RWPE2 (cell line): ENCODE measurements around the gene DNMT1.
"Not testable (repeated sequence)": the region's sequence is repeated elsewhere in the genome, so short reads cannot be mapped to it uniquely, and the experiment has no call there.

Source experiments
- ATAC-seq: fragments of 200-7000 bp; cut with Tn5 transposase; 3 replicates; pipeline ENCODE4 v1.9.1; 2021; ENCODE audit warnings: low read depth
- DNase-seq: peaks from one replicate; pipeline ENCODE4 v3.0.0-alpha.2; 2020; ENCODE audit warnings: low spot score
- H3K27ac ChIP-seq: fragments of 450-650 bp; 2 replicates; pipeline ENCODE4 v1.5.1; 2017; ENCODE audit warnings: mild to moderate bottlenecking; ENCODE audit not compliant: poor library complexity, severe bottlenecking
- H3K27me3 ChIP-seq: fragments of 250-450 bp; sonication (Bioruptor Pico); 2 replicates; pipeline ENCODE4 v1.5.1; 2021; ENCODE audit warnings: mild to moderate bottlenecking, moderate library complexity; ENCODE audit not compliant: insufficient read depth, poor library complexity, severe bottlenecking
- H3K36me3 ChIP-seq: fragments of 250-450 bp; sonication (Bioruptor Pico); 2 replicates; pipeline ENCODE4 v1.5.1; 2020; ENCODE audit warnings: low read depth, mild to moderate bottlenecking, moderate library complexity
- H3K4me1 ChIP-seq: fragments of 250-450 bp; sonication (Bioruptor Pico); 2 replicates; pipeline ENCODE4 v1.5.1; 2021; ENCODE audit warnings: mild to moderate bottlenecking, moderate library complexity; ENCODE audit not compliant: insufficient read depth, poor library complexity, severe bottlenecking
- H3K4me3 ChIP-seq: fragments of 250-450 bp; sonication (Bioruptor Pico); 2 replicates; pipeline ENCODE4 v1.5.1; 2021; ENCODE audit warnings: mild to moderate bottlenecking, moderate library complexity; ENCODE audit not compliant: severe bottlenecking
- H3K9me3 ChIP-seq: fragments of 250-450 bp; sonication (Bioruptor Pico); 2 replicates; pipeline ENCODE4 v1.5.1; 2021; ENCODE audit warnings: mild to moderate bottlenecking, moderate library complexity; ENCODE audit not compliant: severe bottlenecking
- CTCF ChIP-seq: fragments of 450-650 bp; IDR thresholded peaks from one replicate; pipeline ENCODE4 v1.5.1; 2017; ENCODE audit warnings: mild to moderate bottlenecking, moderate library complexity; ENCODE audit not compliant: poor library complexity, severe bottlenecking

The DNMT1 gene

DNA sequence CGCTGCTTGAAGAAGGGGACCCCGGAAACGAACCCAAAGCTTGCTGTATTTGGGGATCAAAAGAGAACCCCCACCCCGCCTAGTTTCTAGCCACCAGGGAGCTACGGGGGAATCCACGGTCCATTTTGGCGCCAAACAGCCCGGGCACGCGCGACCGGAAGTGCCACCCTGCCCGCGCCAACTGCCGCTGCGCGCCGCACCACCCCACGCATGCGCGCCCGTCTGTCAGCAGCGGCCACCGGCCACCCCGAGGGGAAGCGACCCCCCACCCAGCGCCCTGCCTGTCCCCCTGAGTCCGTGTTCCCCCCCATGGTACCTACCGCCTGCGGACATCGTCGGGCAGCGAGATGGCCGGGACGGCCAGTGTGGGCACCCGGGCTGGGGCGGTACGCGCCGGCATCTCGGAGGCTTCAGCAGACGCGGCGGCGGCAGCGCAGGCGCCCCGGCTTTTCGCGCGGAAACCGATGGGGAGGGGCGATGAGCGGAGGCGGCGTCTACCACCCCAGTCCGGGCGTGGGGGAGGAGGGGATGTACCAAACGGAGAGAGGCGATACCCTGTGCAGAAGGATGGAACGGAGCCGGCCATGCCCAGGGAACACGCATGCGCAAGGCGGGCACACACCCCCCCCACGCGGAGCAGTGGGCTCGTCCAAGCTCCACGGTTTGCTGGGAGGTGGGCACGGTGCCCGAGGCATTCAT is at the start of gene DNMT1:
Gene DNMT1, minus strand, starts transcription at position 454 of the 699 bp plus-strand sequence. Its CDS starts 54 bp downstream, at position 400.
- Histone ChIP-seq H3K27ac (peak within 1 kb of the TSS; percentile 91), H3K9me3 (no peaks in the 10 kb centered on the region), H3K4me3 (peak within 1 kb of the TSS; percentile 75), H3K27me3 (no peaks in the 10 kb centered on the region), H3K36me3 (peaks cover 36% of the 10 kb centered on the region), H3K4me1 (peaks cover 4% of the 10 kb centered on the region)
- no peak for TF ChIP-seq CTCF
- ATAC-seq (peak; percentile 95), DNase-seq (peak; percentile 97)

GRCh38 chr19:10243606-10244005 is 48.9 kb upstream of the DNMT1 start:
- no peaks in the 10 kb centered on the region for H3K4me1 ChIP-seq
- ATAC-seq = no peak

DNA sequence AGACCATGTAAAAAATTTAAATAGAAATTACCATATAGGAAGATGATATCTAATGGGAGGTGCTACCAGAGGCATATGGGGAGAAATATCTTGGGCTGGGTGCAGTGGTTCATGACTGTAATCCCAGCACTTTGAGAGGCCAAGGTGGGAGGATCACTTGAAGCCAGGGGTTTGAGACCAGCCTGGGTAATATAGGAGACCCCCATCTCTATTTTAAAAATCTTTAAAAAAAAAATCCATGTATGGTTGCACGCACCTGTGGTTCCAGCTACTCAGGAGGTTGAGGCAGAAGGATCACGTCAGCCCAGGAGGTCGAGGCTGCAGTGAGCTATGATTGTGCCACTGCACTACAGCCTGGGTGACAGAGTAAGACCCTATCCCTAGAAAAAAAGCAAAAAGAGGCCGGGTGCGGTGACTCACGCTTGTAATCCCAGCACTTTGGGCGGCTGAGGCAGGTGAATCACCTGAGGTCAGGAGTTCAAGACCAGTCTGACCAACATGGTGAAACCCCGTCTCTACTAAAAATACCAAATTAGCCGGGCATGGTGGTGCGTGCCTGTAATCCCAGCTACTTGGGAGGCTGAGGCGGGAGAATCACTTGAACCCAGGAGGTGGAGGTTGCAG is 47.2 kb upstream of the DNMT1 start:
- DNase-seq, H3K4me3 ChIP-seq, H3K27me3 ChIP-seq, H3K4me1 ChIP-seq, H3K9me3 ChIP-seq, H3K36me3 ChIP-seq, H3K27ac ChIP-seq, ATAC-seq: not testable (repeated sequence)

More at GRCh38 chr19:10243606-10244005, 48.9 kb upstream of the DNMT1 start:
- H3K27ac ChIP-seq = no peak overlapping the region
- H3K9me3 ChIP-seq = no peaks in the 10 kb centered on the region
- TF ChIP-seq CTCF = no peak
- no peak for DNase-seq
- H3K27me3 ChIP-seq = no peaks in the 10 kb centered on the region
- H3K36me3 ChIP-seq = no peaks in the 10 kb centered on the region
- no peak overlapping the region for H3K4me3 ChIP-seq

GRCh38 chr19:10238172-10238783 is 43.5 kb upstream of the DNMT1 start:
- H3K36me3 ChIP-seq = no peaks in the 10 kb centered on the region
- DNase-seq (no peak), ATAC-seq (peak; percentile 82)
- H3K9me3 ChIP-seq = no peaks in the 10 kb centered on the region
- H3K27ac ChIP-seq = no peak overlapping the region
- no peaks in the 10 kb centered on the region for H3K4me1 ChIP-seq
- no peak for TF ChIP-seq CTCF
- H3K4me3 ChIP-seq = no peak overlapping the region
- no peaks in the 10 kb centered on the region for H3K27me3 ChIP-seq

- Histone ChIP-seq H3K27ac (no peak overlapping the region), H3K4me3 (no peak overlapping the region)
These were observed 42.9 kb upstream of the DNMT1 start for GRCh38 chr19:10237702-10238101.

GRCh38 chr19:10235409-10235808 is 40.7 kb upstream of the DNMT1 start:
- DNase-seq, H3K4me1 ChIP-seq, H3K4me3 ChIP-seq, H3K9me3 ChIP-seq, ATAC-seq, H3K36me3 ChIP-seq, H3K27ac ChIP-seq, H3K27me3 ChIP-seq: not testable (repeated sequence)

More at GRCh38 chr19:10237702-10238101, 42.9 kb upstream of the DNMT1 start:
- TF ChIP-seq CTCF = no peak
- peak; percentile 46; the same call in 1 of the 3 replicates for ATAC-seq
- H3K27me3 ChIP-seq = no peaks in the 10 kb centered on the region
- no peaks in the 10 kb centered on the region for H3K4me1 ChIP-seq
- DNase-seq = no peak
- H3K9me3 ChIP-seq = no peaks in the 10 kb centered on the region
- no peaks in the 10 kb centered on the region for H3K36me3 ChIP-seq
